SJSA1 (cell line): ENCODE data around the gene UBIAD1. TPM values are rescaled to one million over a fixed set of nuclear protein-coding genes. Genes with fewer than 3 reads are reported as not detected.

Experiments used
- DNase-seq, 2 experiments: peaks; one replicate each; pipeline ENCODE4 v3.0.0-alpha.2; 2015 to 2020; ENCODE audit warnings: low spot score in 2 of 2, low read depth in 1 of 2
- H3K27ac ChIP-seq: fragments of 250-450 bp; sonication (Bioruptor Pico); 2 replicates; pipeline ENCODE4 v1.5.1; 2020; ENCODE audit warnings: mild to moderate bottlenecking, moderate library complexity
- H3K27me3 ChIP-seq: fragments of 250-450 bp; sonication (Bioruptor Pico); replicated peaks from 2 replicates; pipeline ENCODE4 v1.5.1; 2020; ENCODE audit warnings: mild to moderate bottlenecking, moderate library complexity
- H3K36me3 ChIP-seq: fragments of 250-450 bp; sonication (Bioruptor Pico); 2 replicates; pipeline ENCODE4 v1.5.1; 2020; ENCODE audit warnings: mild to moderate bottlenecking
- H3K4me1 ChIP-seq: fragments of 250-450 bp; sonication (Bioruptor Pico); replicated peaks from 2 replicates; pipeline ENCODE4 v1.6.1; 2021; ENCODE audit warnings: mild to moderate bottlenecking
- H3K4me3 ChIP-seq: fragments of 250-450 bp; sonication (Bioruptor Pico); 2 replicates; pipeline ENCODE4 v1.5.1; 2020; ENCODE audit warnings: mild to moderate bottlenecking
- H3K9me3 ChIP-seq: fragments of 250-450 bp; sonication (Bioruptor Pico); replicated peaks from 2 replicates; pipeline ENCODE4 v1.5.1; 2020; ENCODE audit warnings: mild to moderate bottlenecking
- total RNA-seq: library from RNA; depleted of rRNA; stranded (reverse); fragments of >200 nt; shearing (Covaris generic); gene quantifications from 2 replicates; pipeline ENCODE4 v1.2.3, GENCODE V29; 2014; rRNA removed

The UBIAD1 gene
- total RNA-seq, 1 experiment from 2014 or later: 12.3 TPM

- H3K9me3 ChIP-seq: no peaks in the 10 kb centered on the region
- no peaks in the 10 kb centered on the region for H3K36me3 ChIP-seq
- no peak for DNase-seq
- H3K4me3 ChIP-seq: no peak overlapping the region
- no peaks in the 10 kb centered on the region for H3K4me1 ChIP-seq
- no peak overlapping the region for H3K27ac ChIP-seq
- H3K27me3 ChIP-seq: peaks cover 18% of the 10 kb centered on the region
Observed at GRCh38 chr1:11331036-11331944, 58.3 kb downstream of the UBIAD1 start.

- Histone ChIP-seq H3K27me3 (peaks cover 16% of the 10 kb centered on the region), H3K9me3 (no peaks in the 10 kb centered on the region), H3K4me3 (no peak overlapping the region), H3K4me1 (no peaks in the 10 kb centered on the region), H3K27ac (no peak overlapping the region), H3K36me3 (no peaks in the 10 kb centered on the region)
- no peak for DNase-seq
Observed at GRCh38 chr1:11331945-11332546, 59.0 kb downstream of the UBIAD1 start.

- no peaks in the 10 kb centered on the region for H3K9me3 ChIP-seq
- DNase-seq: no peak
- peaks cover 13% of the 10 kb centered on the region for H3K27me3 ChIP-seq
- no peaks in the 10 kb centered on the region for H3K4me1 ChIP-seq
- H3K27ac ChIP-seq: no peak overlapping the region
- H3K4me3 ChIP-seq: no peak overlapping the region
- no peaks in the 10 kb centered on the region for H3K36me3 ChIP-seq
Observed at GRCh38 chr1:11333631-11334030, 60.6 kb downstream of the UBIAD1 start.

- DNase-seq: no peak
- no peak overlapping the region for H3K27ac ChIP-seq
- no peaks in the 10 kb centered on the region for H3K36me3 ChIP-seq
Observed at GRCh38 chr1:11334261-11334804, 61.3 kb downstream of the UBIAD1 start.

GRCh38 chr1:11334821-11335220 is 61.8 kb downstream of the UBIAD1 start:
- DNase-seq: no peak
- H3K27ac ChIP-seq: no peak overlapping the region
- no peaks in the 10 kb centered on the region for H3K36me3 ChIP-seq
- H3K9me3 ChIP-seq: no peaks in the 10 kb centered on the region
- H3K27me3 ChIP-seq: peaks cover 17% of the 10 kb centered on the region
- H3K4me1 ChIP-seq: no peaks in the 10 kb centered on the region
- no peak overlapping the region for H3K4me3 ChIP-seq

More at GRCh38 chr1:11334261-11334804, 61.3 kb downstream of the UBIAD1 start:
- Histone ChIP-seq H3K9me3 (no peaks in the 10 kb centered on the region), H3K4me3 (no peak overlapping the region), H3K4me1 (no peaks in the 10 kb centered on the region), H3K27me3 (peaks cover 14% of the 10 kb centered on the region)

- Histone ChIP-seq H3K4me1 (no peaks in the 10 kb centered on the region), H3K9me3 (no peaks in the 10 kb centered on the region), H3K36me3 (no peaks in the 10 kb centered on the region), H3K27me3 (peaks cover 24% of the 10 kb centered on the region), H3K4me3 (no peak overlapping the region), H3K27ac (no peak overlapping the region)
- DNase-seq: no peak
Observed at GRCh38 chr1:11335417-11336056, 62.5 kb downstream of the UBIAD1 start.

- H3K4me3 ChIP-seq: no peak overlapping the region
- H3K27me3 ChIP-seq: peaks cover 31% of the 10 kb centered on the region
- no peaks in the 10 kb centered on the region for H3K9me3 ChIP-seq
- DNase-seq: peak; percentile 44 to 61
- no peaks in the 10 kb centered on the region for H3K4me1 ChIP-seq
- no peaks in the 10 kb centered on the region for H3K36me3 ChIP-seq
- H3K27ac ChIP-seq: no peak overlapping the region
Observed at GRCh38 chr1:11337580-11338073, 64.6 kb downstream of the UBIAD1 start.

Other genes with a start within 250 kb of the UBIAD1 start
- gene MASP2, start 226.0 kb upstream of the UBIAD1 start, total RNA-seq: not detected in 2 replicates
- 31.4 and 33.0 TPM in 2 replicates for gene SRM, start 213.2 kb upstream of the UBIAD1 start, total RNA-seq
- 72.4 and 73.4 TPM in 2 replicates for gene EXOSC10, start 173.3 kb upstream of the UBIAD1 start, total RNA-seq
- gene ANGPTL7, start 83.8 kb upstream of the UBIAD1 start, total RNA-seq: not detected in 2 replicates
- gene MTOR, start 10.6 kb upstream of the UBIAD1 start, total RNA-seq: 40.4 and 51.2 TPM in 2 replicates
- not detected in 2 replicates for gene DISP3, start 206.0 kb downstream of the UBIAD1 start, total RNA-seq